Neural cell (in vitro differentiated cells): ENCODE results near the gene IP6K2.

Source experiments
- EP300 ChIP-seq: fragments of 450-650 bp; conservative IDR thresholded peaks from 2 replicates; pipeline ENCODE4 v1.6.1; 2014; ENCODE audit warnings: antibody characterized with exemption, mild to moderate bottlenecking, moderate library complexity; ENCODE audit not compliant: poor library complexity, severe bottlenecking
- EZH2 ChIP-seq: fragments of 200-600, 300-800 bp; shearing (Covaris generic), sonication (generic); IDR thresholded peaks from 2 replicates; pipeline ENCODE4 v1.6.1; 2014; ENCODE audit warnings: antibody characterized with exemption, low read length, borderline replicate concordance, mild to moderate bottlenecking; ENCODE audit not compliant: insufficient read depth, poor library complexity, severe bottlenecking
- MXI1 ChIP-seq: fragments of 450-650 bp; conservative IDR thresholded peaks from 2 replicates; pipeline ENCODE4 v1.6.1; 2014; ENCODE audit warnings: antibody characterized with exemption, mild to moderate bottlenecking; ENCODE audit not compliant: poor library complexity, severe bottlenecking
- POLR2AphosphoS5 ChIP-seq: IDR thresholded peaks from 2 replicates; pipeline ENCODE4 v1.6.1; 2012
- RAD21 ChIP-seq: fragments of 450-650 bp; conservative IDR thresholded peaks from 2 replicates; pipeline ENCODE4 v1.6.1; 2014; ENCODE audit warnings: antibody characterized with exemption, mild to moderate bottlenecking, moderate library complexity
- SMC3 ChIP-seq: fragments of 450-650 bp; conservative IDR thresholded peaks from 2 replicates; pipeline ENCODE4 v1.6.1; 2014; ENCODE audit warnings: antibody characterized with exemption, mild to moderate bottlenecking, moderate library complexity; ENCODE audit not compliant: poor library complexity
- TAF1 ChIP-seq: IDR thresholded peaks from 2 replicates; pipeline ENCODE4 v1.6.1; 2012; ENCODE audit warnings: low read depth
- TF ChIP-seq, protein P1 (sequence below): fragments of 450-650 bp; IDR thresholded peaks from 2 replicates; pipeline ENCODE4 v1.5.1; 2014; ENCODE audit warnings: antibody characterized with exemption, mild to moderate bottlenecking, moderate library complexity; ENCODE audit not compliant: poor library complexity, severe bottlenecking

DNA sequence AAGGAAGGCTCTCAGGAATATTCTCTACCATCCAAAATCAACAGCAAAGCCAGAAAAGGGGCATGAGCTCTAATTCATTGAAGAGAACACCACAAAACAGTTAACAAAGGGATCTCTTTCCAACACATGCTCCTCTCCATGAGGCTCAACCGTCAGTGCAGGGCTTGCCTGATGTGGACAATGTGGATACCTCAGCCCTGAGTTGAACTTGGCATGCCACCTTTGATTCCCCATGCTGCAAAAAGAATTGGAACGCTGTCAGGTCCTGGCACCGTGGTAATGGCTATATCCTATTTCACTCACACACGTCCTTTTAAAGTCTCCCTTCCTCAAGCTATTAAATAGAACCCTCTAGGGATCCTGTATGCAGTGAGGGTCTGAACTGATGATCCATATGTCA, 30.7 kb upstream of the IP6K2 start:
- TF ChIP-seq, protein P1, sequence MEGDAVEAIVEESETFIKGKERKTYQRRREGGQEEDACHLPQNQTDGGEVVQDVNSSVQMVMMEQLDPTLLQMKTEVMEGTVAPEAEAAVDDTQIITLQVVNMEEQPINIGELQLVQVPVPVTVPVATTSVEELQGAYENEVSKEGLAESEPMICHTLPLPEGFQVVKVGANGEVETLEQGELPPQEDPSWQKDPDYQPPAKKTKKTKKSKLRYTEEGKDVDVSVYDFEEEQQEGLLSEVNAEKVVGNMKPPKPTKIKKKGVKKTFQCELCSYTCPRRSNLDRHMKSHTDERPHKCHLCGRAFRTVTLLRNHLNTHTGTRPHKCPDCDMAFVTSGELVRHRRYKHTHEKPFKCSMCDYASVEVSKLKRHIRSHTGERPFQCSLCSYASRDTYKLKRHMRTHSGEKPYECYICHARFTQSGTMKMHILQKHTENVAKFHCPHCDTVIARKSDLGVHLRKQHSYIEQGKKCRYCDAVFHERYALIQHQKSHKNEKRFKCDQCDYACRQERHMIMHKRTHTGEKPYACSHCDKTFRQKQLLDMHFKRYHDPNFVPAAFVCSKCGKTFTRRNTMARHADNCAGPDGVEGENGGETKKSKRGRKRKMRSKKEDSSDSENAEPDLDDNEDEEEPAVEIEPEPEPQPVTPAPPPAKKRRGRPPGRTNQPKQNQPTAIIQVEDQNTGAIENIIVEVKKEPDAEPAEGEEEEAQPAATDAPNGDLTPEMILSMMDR = no peak
- TF ChIP-seq POLR2AphosphoS5 = no peak
- TF ChIP-seq EZH2 = no peak
- TF ChIP-seq RAD21 = no peak
- TF ChIP-seq TAF1 = no peak
- no peak for TF ChIP-seq SMC3
- TF ChIP-seq EP300 = no peak
- no peak for TF ChIP-seq MXI1
